Immature natural killer cell (primary cell): ENCODE measurements around the gene PCK2. TPM values are rescaled to one million over a fixed set of nuclear protein-coding genes. Genes with fewer than 3 reads are reported as not detected.

Experiments
- DNase-seq, 3 donors: peaks; one replicate each; pipeline ENCODE4 v3.0.0; 2022; ENCODE audit warnings: mixed read lengths in 1 of 3
- H3K27ac Mint-ChIP-seq, 6 donors: one replicate each; pipeline ENCODE4 v1.8.0; 2020; ENCODE audit warnings: mixed read lengths in 6 of 6, mild to moderate bottlenecking in 5 of 6, inconsistent platforms in 4 of 6, moderate library complexity in 3 of 6
- H3K27me3 Mint-ChIP-seq, 3 donors: one replicate each; pipeline ENCODE4 v1.8.0; 2020 to 2021; ENCODE audit warnings: low read depth in 3 of 3, mild to moderate bottlenecking in 3 of 3, mixed read lengths in 3 of 3, moderate library complexity in 3 of 3, inconsistent platforms in 1 of 3
- H3K36me3 Mint-ChIP-seq, 3 donors: one replicate each; pipeline ENCODE4 v1.8.0; 2020; ENCODE audit warnings: mixed read lengths in 3 of 3, inconsistent platforms in 2 of 3, mild to moderate bottlenecking in 2 of 3
- H3K4me1 Mint-ChIP-seq, 2 donors: one replicate each; pipeline ENCODE4 v1.8.0; 2020; ENCODE audit warnings: inconsistent platforms in 2 of 2, mild to moderate bottlenecking in 2 of 2, mixed read lengths in 2 of 2, moderate library complexity in 1 of 2
- H3K4me3 Mint-ChIP-seq, 5 donors: one replicate each; pipeline ENCODE4 v1.8.0; 2020; ENCODE audit warnings: mild to moderate bottlenecking in 5 of 5, mixed read lengths in 5 of 5, inconsistent platforms in 3 of 5, moderate library complexity in 3 of 5
- H3K9me3 Mint-ChIP-seq, 6 donors: one replicate each; pipeline ENCODE4 v1.8.0; 2020; ENCODE audit warnings: mild to moderate bottlenecking in 6 of 6, mixed read lengths in 6 of 6, inconsistent platforms in 4 of 6, moderate library complexity in 3 of 6
- polyA plus RNA-seq, 3 donors: library from polyadenylated mRNA; unstranded; fragments of 300-500 nt; fragmentation: Illumina TruSeq; gene quantifications; one replicate each; pipeline ENCODE4 v1.2.3, GENCODE V29; 2021

Gene PCK2
- polyA plus RNA-seq, 3 donors from 2014 or later: 8.2 to 13.3 (median 12.0) TPM

DNA sequence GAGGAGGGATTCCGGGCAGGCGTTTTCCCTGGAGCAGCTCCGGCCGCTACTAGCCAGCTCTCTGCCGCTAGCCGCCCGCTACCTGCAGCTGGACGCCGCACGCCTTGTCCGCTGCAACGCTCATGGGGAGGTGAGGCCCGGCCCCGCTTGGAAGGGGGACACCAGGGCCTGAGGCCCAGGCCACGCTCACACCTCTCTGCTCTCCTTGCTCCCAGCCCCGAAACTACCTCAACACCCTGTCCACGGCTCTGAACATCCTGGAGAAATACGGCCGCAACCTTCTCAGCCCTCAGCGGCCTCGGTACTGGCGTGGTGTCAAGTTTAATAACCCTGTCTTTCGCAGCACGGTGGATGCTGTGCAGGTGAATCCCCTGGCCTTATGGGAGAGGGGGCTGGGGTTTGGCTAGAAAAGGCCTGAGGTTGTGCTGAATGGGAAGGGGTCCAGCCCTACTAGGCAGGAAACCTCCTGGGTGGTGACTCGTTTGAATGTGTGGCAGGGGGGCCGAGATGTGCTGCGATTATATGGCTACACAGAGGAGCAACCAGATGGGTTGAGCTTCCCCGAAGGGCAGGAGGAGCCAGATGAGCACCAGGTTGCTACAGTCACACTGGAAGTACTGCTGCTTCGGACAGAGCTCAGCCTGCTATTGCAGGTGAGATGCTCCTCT, 53.8 kb downstream of the PCK2 start:
- H3K9me3 Mint-ChIP-seq: no peaks in the 10 kb centered on the region
- peaks cover 52 to 65% of the 10 kb centered on the region in 2 donors for H3K4me1 Mint-ChIP-seq
- DNase-seq: no peak
- H3K36me3 Mint-ChIP-seq: peaks cover 9 to 31% (median 14%) of the 10 kb centered on the region in 3 donors
- H3K27me3 Mint-ChIP-seq: peaks cover 3 to 9% (median 6%) of the 10 kb centered on the region in 3 donors
- peak overlapping the region; percentile 91 to 100 (median 99) for H3K4me3 Mint-ChIP-seq
- peak overlapping the region; percentile 83 to 93 (median 86) for H3K27ac Mint-ChIP-seq

DNA sequence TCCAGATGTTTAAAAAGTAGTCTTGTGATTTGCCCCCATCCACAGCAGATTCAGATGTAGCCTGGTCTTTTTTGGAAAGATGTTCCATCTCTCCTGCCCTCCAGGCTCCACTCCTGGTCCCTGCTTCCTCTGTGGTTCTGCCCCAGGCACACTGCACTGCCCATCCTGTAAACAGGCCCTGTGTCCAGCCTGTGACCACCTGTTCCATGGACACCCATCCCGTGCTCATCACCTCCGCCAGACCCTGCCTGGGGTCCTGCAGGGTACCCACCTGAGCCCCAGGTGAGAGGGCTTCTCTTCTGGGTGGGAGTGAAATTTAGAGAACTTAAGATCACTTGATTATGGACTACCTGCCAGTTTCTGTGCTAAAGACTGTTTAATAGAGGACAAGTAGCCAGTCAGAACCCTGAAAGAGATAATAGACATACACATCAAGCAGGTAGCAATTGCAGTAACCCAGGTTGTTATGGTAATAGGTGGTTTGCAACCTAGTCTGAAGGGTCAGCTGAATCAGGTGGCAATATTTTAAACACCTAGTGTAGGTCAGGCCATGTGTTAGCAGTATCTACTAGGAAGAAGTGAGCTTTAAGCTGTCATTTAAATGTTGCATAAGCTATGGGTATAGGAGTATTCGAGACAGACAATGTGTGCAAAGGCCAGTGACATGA, 55.3 kb downstream of the PCK2 start:
- Mint-ChIP-seq H3K4me1 (peaks cover 45 to 54% of the 10 kb centered on the region in 2 donors), H3K27ac (peak overlapping the region in 2 of 6 donors; percentile 29 to 74), H3K27me3 (peaks cover 3 to 9% (median 4%) of the 10 kb centered on the region in 3 donors), H3K9me3 (no peaks in the 10 kb centered on the region), H3K36me3 (peaks cover 5 to 28% (median 11%) of the 10 kb centered on the region in 3 donors), H3K4me3 (peak overlapping the region; percentile 27 to 100 (median 96))
- DNase-seq: no peak

GRCh38 chr14:24150061-24150460, 56.0 kb downstream of the PCK2 start:
- peak overlapping the region in 1 of 5 donors; percentile 27 for H3K4me3 Mint-ChIP-seq
- DNase-seq: no peak
- H3K36me3 Mint-ChIP-seq: peaks cover 5 to 30% (median 16%) of the 10 kb centered on the region in 3 donors
- peaks cover 39 to 48% of the 10 kb centered on the region in 2 donors for H3K4me1 Mint-ChIP-seq
- no peak overlapping the region for H3K27ac Mint-ChIP-seq
- peaks cover 3 to 9% (median 4%) of the 10 kb centered on the region in 3 donors for H3K27me3 Mint-ChIP-seq
- H3K9me3 Mint-ChIP-seq: no peaks in the 10 kb centered on the region

- Mint-ChIP-seq H3K4me1 (peaks cover 34 to 42% of the 10 kb centered on the region in 2 donors), H3K27me3 (peaks cover 3 to 9% (median 4%) of the 10 kb centered on the region in 3 donors), H3K4me3 (no peak overlapping the region), H3K9me3 (no peaks in the 10 kb centered on the region), H3K27ac (no peak overlapping the region), H3K36me3 (peaks cover 7 to 35% (median 18%) of the 10 kb centered on the region in 3 donors)
- DNase-seq: no peak
Measured at GRCh38 chr14:24150567-24150966, 56.5 kb downstream of the PCK2 start.

DNA sequence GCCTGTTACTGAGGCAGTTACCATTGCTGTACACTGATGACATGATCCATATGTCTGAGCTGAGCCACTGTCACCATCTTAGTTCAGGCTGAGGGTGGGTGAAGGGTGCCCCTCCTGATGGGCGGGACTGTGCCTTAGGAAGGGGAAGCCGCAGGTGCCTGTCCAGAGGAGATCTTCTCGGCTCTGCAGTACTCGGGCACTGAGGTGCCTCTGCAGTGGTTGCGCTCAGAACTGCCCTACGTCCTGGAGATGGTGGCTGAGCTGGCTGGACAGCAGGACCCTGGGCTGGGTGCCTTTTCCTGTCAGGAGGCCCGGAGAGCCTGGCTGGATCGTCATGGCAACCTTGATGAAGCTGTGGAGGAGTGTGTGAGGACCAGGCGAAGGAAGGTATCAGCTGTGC, 56.9 kb downstream of the PCK2 start:
- no peak for DNase-seq
- Mint-ChIP-seq H3K36me3 (peaks cover 10 to 39% (median 22%) of the 10 kb centered on the region in 3 donors), H3K9me3 (no peaks in the 10 kb centered on the region), H3K4me3 (no peak overlapping the region), H3K4me1 (peaks cover 30 to 38% of the 10 kb centered on the region in 2 donors), H3K27me3 (peaks cover 3 to 9% (median 4%) of the 10 kb centered on the region in 3 donors), H3K27ac (no peak overlapping the region)

DNA sequence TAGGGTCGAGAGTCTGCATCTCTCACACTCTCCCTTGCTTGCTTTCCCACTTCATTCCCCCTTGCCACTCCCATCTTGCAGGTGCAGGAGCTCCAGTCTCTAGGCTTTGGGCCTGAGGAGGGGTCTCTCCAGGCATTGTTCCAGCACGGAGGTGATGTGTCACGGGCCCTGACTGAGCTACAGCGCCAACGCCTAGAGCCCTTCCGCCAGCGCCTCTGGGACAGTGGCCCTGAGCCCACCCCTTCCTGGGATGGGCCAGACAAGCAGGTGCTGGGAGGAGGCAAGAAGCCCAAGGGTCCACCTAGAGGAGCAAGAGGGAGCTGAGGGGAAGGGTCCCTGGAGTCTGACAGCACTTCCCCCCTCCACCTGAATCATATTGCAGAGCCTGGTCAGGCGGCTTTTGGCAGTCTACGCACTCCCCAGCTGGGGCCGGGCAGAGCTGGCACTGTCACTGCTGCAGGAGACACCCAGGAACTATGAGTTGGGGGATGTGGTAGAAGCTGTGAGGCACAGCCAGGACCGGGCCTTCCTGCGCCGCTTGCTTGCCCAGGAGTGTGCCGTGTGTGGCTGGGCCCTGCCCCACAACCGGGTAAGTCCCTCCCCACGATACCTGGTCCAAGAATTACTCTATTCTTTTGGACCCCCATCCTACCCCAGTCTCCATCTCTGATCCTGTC, 57.4 kb downstream of the PCK2 start:
- DNase-seq: no peak
- Mint-ChIP-seq H3K4me1 (peaks cover 25 to 33% of the 10 kb centered on the region in 2 donors), H3K4me3 (no peak overlapping the region), H3K27me3 (peaks cover 0 to 6% (median 4%) of the 10 kb centered on the region in 3 donors), H3K9me3 (no peaks in the 10 kb centered on the region), H3K27ac (no peak overlapping the region), H3K36me3 (peaks cover 10 to 40% (median 23%) of the 10 kb centered on the region in 3 donors)

Other genes with a start within 250 kb of the PCK2 start
- 10 to 100 TPM; 26.2 to 33.8 (median 31.0) TPM for gene DHRS4, start 140.5 kb upstream of the PCK2 start, polyA plus RNA-seq
- gene DHRS4L2, start 105.4 kb upstream of the PCK2 start, polyA plus RNA-seq: 10 to 100 TPM; 14.7 to 22.1 (median 15.8) TPM
- under 1 TPM; 0.09 to 0.82 (median 0.32) TPM for gene CARMIL3, start 42.3 kb upstream of the PCK2 start, polyA plus RNA-seq
- not detected for gene CPNE6, start 22.7 kb upstream of the PCK2 start, polyA plus RNA-seq
- 100 to 1,000 TPM in 1 of 3 donors, 10 to 100 TPM in 2; 91.1 to 129 (median 98.2) TPM for gene DCAF11, start 20.5 kb downstream of the PCK2 start, polyA plus RNA-seq
- 1 to 10 TPM; 2.8 to 4.1 (median 3.0) TPM for gene NRL, start 20.6 kb downstream of the PCK2 start, polyA plus RNA-seq
- gene FITM1, start 36.3 kb downstream of the PCK2 start, polyA plus RNA-seq: under 1 TPM; 0.28 to 0.90 (median 0.85) TPM
- gene PSME1, start 41.9 kb downstream of the PCK2 start, polyA plus RNA-seq: 1,000 to 10,000 TPM; 1,115 to 1,243 (median 1,240) TPM
- gene EMC9, start 47.3 kb downstream of the PCK2 start, polyA plus RNA-seq: 10 to 100 TPM; 14.2 to 19.0 (median 17.6) TPM
- 1,000 to 10,000 TPM in 1 of 3 donors, 100 to 1,000 TPM in 2; 650 to 1,160 (median 776) TPM for gene PSME2, start 52.3 kb downstream of the PCK2 start, polyA plus RNA-seq
- 10 to 100 TPM; 41.5 to 62.9 (median 59.5) TPM for gene RNF31, start 53.2 kb downstream of the PCK2 start, polyA plus RNA-seq
- 100 to 1,000 TPM in 2 of 3 donors, 10 to 100 TPM in 1; 48.8 to 123 (median 102) TPM for gene IRF9, start 67.0 kb downstream of the PCK2 start, polyA plus RNA-seq
- gene REC8, start 77.8 kb downstream of the PCK2 start, polyA plus RNA-seq: 10 to 100 TPM in 1 of 3 donors, 1 to 10 TPM in 2; 1.7 to 15.2 (median 3.8) TPM
- gene IPO4, start 94.5 kb downstream of the PCK2 start, polyA plus RNA-seq: 10 to 100 TPM; 10.1 to 21.0 (median 11.3) TPM
- gene TM9SF1, start 101.1 kb downstream of the PCK2 start, polyA plus RNA-seq: 10 to 100 TPM; 31.0 to 60.5 (median 42.4) TPM
- 1 to 10 TPM in 2 of 3 donors, under 1 TPM in 1; 0.38 to 3.0 (median 3.0) TPM for gene TSSK4, start 111.4 kb downstream of the PCK2 start, polyA plus RNA-seq
- 100 to 1,000 TPM; 162 to 203 (median 168) TPM for gene CHMP4A, start 119.2 kb downstream of the PCK2 start, polyA plus RNA-seq
- 10 to 100 TPM; 29.2 to 45.5 (median 29.5) TPM for gene MDP1, start 121.8 kb downstream of the PCK2 start, polyA plus RNA-seq
- 100 to 1,000 TPM; 347 to 503 (median 373) TPM for gene NEDD8, start 138.1 kb downstream of the PCK2 start, polyA plus RNA-seq
- gene GMPR2, start 138.6 kb downstream of the PCK2 start, polyA plus RNA-seq: 100 to 1,000 TPM in 1 of 3 donors, 10 to 100 TPM in 2; 89.3 to 134 (median 96.0) TPM
- gene TINF2, start 148.3 kb downstream of the PCK2 start, polyA plus RNA-seq: 100 to 1,000 TPM; 248 to 289 (median 249) TPM
- under 1 TPM in 1 of 3 donors, not detected in 2; 0.41 TPM for gene TGM1, start 168.9 kb downstream of the PCK2 start, polyA plus RNA-seq
- 10 to 100 TPM; 23.3 to 52.0 (median 38.6) TPM for gene RABGGTA, start 177.3 kb downstream of the PCK2 start, polyA plus RNA-seq
- 10 to 100 TPM; 31.4 to 35.9 (median 31.7) TPM for gene DHRS1, start 205.5 kb downstream of the PCK2 start, polyA plus RNA-seq
- gene NOP9, start 205.5 kb downstream of the PCK2 start, polyA plus RNA-seq: 1 to 10 TPM in 2 of 3 donors, not detected in 1; 1.4 to 2.4 TPM
- 10 to 100 TPM; 31.6 to 81.9 (median 52.1) TPM for gene CIDEB, start 213.7 kb downstream of the PCK2 start, polyA plus RNA-seq
- 1 to 10 TPM; 2.1 to 4.9 (median 3.9) TPM for gene LTB4R2, start 215.8 kb downstream of the PCK2 start, polyA plus RNA-seq
- 10 to 100 TPM; 12.4 to 13.7 (median 12.7) TPM for gene LTB4R, start 217.2 kb downstream of the PCK2 start, polyA plus RNA-seq
- under 1 TPM in 2 of 3 donors, not detected in 1; 0.31 to 0.52 TPM for gene ADCY4, start 240.8 kb downstream of the PCK2 start, polyA plus RNA-seq
- gene RIPK3, start 245.7 kb downstream of the PCK2 start, polyA plus RNA-seq: 10 to 100 TPM; 13.5 to 21.4 (median 16.0) TPM